GM12873 (cell line): ENCODE results near the gene MRPS27.
A peak's percentile ranks its signal among the peaks of the same experiment; 100 is the strongest.

Experiments used
- CTCF ChIP-seq: IDR thresholded peaks from 2 replicates; pipeline ENCODE4 v1.5.1; 2012; ENCODE audit warnings: low read depth, mild to moderate bottlenecking, moderate library complexity, low read length, control low read depth; ENCODE audit not compliant: insufficient read depth; ENCODE audit errors: missing control alignments

MRPS27 gene

DNA sequence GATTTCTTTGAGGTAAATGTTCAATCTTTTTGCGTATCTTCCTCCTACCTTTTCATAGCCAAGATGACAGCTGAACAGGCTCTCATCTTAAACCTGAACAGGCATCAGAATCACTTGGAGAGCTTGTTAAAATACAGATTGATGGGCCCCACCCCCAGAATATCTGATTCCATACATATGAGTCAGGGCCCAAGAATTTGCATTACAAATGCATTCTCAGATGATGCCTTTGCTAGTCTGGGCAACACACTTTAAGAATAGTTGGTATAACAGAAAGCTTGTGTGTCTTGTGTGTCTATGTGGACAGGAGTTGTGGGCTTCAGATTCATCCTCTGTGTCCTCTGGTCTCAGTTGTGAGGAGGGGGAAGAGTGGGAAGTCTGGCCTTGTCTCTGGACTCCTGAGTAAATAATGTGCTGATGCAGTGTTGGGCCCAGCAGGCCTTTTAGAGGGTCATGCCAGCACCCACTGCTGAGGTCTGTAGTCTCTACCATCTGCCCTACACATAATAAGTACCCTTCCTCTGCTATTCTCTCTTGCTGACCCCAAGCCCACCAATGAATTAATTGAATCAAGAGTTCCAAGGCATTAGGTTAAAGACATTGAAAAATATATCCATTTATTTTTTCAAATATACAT lies 43.2 kb upstream of the MRPS27 start:
- TF ChIP-seq CTCF = no peak

GRCh38 chr5:72359886-72360285 lies 39.8 kb upstream of the MRPS27 start:
- TF ChIP-seq CTCF = no peak

- no peak for TF ChIP-seq CTCF
Observed at GRCh38 chr5:72358925-72359324, 38.9 kb upstream of the MRPS27 start.

- TF ChIP-seq CTCF = no peak
Observed at GRCh38 chr5:72356361-72356760, 36.3 kb upstream of the MRPS27 start.

GRCh38 chr5:72355706-72356299 lies 35.8 kb upstream of the MRPS27 start:
- peak; percentile 28 for TF ChIP-seq CTCF

DNA sequence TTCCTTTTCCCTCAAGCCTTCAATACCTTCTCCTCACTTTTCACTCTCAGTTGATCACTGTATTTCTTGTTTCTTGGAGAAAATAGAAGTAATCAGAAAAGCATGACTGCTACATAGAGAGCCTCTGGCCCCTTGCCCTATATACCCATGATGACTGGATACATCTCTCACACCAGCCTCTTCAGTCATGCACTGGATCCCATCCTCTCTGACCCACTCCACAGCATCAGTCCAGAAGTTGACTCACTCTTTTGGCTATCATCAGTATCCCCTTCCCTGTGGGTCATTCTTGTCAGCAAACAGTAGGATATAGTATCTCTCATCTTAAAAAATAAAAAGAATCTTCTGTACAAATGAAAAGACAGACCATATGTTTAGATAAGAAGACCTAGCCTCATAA lies 33.0 kb upstream of the MRPS27 start:
- TF ChIP-seq CTCF = no peak

- TF ChIP-seq CTCF = no peak
Observed at GRCh38 chr5:72352616-72353015, 32.6 kb upstream of the MRPS27 start.
